Loucy (cell line): ENCODE data around the gene IRF2.
A peak's percentile ranks its signal among the peaks of the same experiment; 100 is the strongest.

Experiments
- H2AFZ ChIP-seq: fragments of 200-600 bp; sonication (generic); 2 replicates; pipeline ENCODE4 v1.6.0; 2016; ENCODE audit warnings: antibody characterized with exemption, mild to moderate bottlenecking, low read length, moderate library complexity
- H3F3A ChIP-seq: fragments of 200-600 bp; 2 replicates; pipeline ENCODE4 v1.6.0; 2016; ENCODE audit warnings: antibody characterized with exemption, low read depth, mild to moderate bottlenecking
- H3K27me3 ChIP-seq: fragments of 200-600 bp; sonication (generic); 2 replicates; pipeline ENCODE4 v1.6.1; 2014; ENCODE audit warnings: low read length, mild to moderate bottlenecking; ENCODE audit not compliant: insufficient read depth, poor library complexity, severe bottlenecking
- H3K36me3 ChIP-seq: fragments of 200-600 bp; sonication (generic); 2 replicates; pipeline ENCODE4 v1.6.1; 2016; ENCODE audit warnings: low read length; ENCODE audit not compliant: insufficient read depth
- H3K4me1 ChIP-seq: fragments of 200-600 bp; sonication (generic); 2 replicates; pipeline ENCODE4 v1.5.1; 2014; ENCODE audit warnings: low read length, mild to moderate bottlenecking; ENCODE audit not compliant: insufficient read depth, poor library complexity, severe bottlenecking
- H3K4me2 ChIP-seq: fragments of 200-600 bp; sonication (generic); 2 replicates; pipeline ENCODE4 v1.6.0; 2014; ENCODE audit warnings: antibody characterized with exemption, low read length, low read depth, mild to moderate bottlenecking; ENCODE audit not compliant: poor library complexity, severe bottlenecking
- H3K4me3 ChIP-seq: fragments of 200-600 bp; sonication (generic); 2 replicates; pipeline ENCODE4 v1.5.1; 2014; ENCODE audit warnings: low read length, mild to moderate bottlenecking, mixed read lengths; ENCODE audit not compliant: poor library complexity, severe bottlenecking
- H3K79me2 ChIP-seq: fragments of 200-600 bp; sonication (generic); 2 replicates; pipeline ENCODE4 v1.6.1; 2014; ENCODE audit warnings: low read length; ENCODE audit not compliant: insufficient read depth
- H3K9ac ChIP-seq: fragments of 200-600 bp; sonication (generic); 2 replicates; pipeline ENCODE4 v1.6.0; 2014; ENCODE audit warnings: mild to moderate bottlenecking, low read depth, low read length, moderate library complexity; ENCODE audit not compliant: poor library complexity, severe bottlenecking
- H3K9me2 ChIP-seq: fragments of 200-600 bp; sonication (generic); replicated peaks from 2 replicates; pipeline ENCODE4 v1.6.1; 2016; ENCODE audit warnings: low read depth, low read length, mixed read lengths
- H3K9me3 ChIP-seq: fragments of 200-600 bp; sonication (generic); 2 replicates; pipeline ENCODE4 v1.6.1; 2014; ENCODE audit warnings: mild to moderate bottlenecking, antibody characterized with exemption, low read length, low read depth; ENCODE audit not compliant: insufficient read depth
- H4K20me1 ChIP-seq: fragments of 200-600 bp; sonication (generic); 2 replicates; pipeline ENCODE4 v1.6.0; 2014; ENCODE audit warnings: antibody characterized with exemption, low read length, mild to moderate bottlenecking; ENCODE audit not compliant: insufficient read depth, poor library complexity, severe bottlenecking
- EZH2phosphoT487 ChIP-seq: fragments of 200-600 bp; IDR thresholded peaks from 2 replicates; pipeline ENCODE4 v1.6.1; 2018; ENCODE audit warnings: antibody characterized with exemption, mild to moderate bottlenecking, moderate library complexity, borderline replicate concordance
- TF ChIP-seq, protein P1 (sequence below): fragments of 200-600 bp; sonication (generic); conservative IDR thresholded peaks from 2 replicates; pipeline ENCODE4 v1.5.1; 2014; ENCODE audit warnings: mild to moderate bottlenecking, antibody characterized with exemption, low read length

The IRF2 gene

DNA sequence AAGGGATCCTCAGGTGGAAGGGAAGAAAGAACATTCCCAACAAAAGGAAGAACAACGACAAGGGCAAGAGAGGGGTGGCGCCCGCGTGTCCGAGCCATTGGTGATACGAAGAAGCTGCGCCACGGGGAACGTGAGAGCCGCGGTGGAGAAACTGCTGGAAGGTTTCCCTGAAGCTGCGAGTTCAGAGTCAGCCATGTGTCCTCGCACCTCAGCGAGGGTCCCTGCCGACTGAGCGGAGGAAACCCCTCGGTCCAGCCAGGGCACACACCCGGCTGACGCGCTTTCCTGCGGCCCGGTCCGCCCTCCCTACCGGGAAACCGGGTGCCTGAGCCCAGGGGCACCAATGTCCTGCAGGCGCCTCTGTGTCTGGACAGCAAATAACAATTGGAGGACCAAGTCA lies 18.0 kb downstream of the IRF2 start:
- H3K4me1 ChIP-seq = peaks cover 40% of the 10 kb centered on the region
- peaks cover 4% of the 10 kb centered on the region; the same call in 1 of the 2 replicates for H3K36me3 ChIP-seq
- no peak overlapping the region for H3K4me3 ChIP-seq
- H3K79me2 ChIP-seq = peaks cover 95% of the 10 kb centered on the region
- no peaks in the 10 kb centered on the region for H3K27me3 ChIP-seq
- H3K4me2 ChIP-seq = no peak overlapping the region
- H3F3A ChIP-seq = no peaks in the 10 kb centered on the region
- no peaks in the 10 kb centered on the region for H3K9me3 ChIP-seq
- no peak overlapping the region for H2AFZ ChIP-seq
- no peak overlapping the region for H3K9ac ChIP-seq
- H3K9me2 ChIP-seq = no peaks in the 10 kb centered on the region
- TF ChIP-seq, protein P1, sequence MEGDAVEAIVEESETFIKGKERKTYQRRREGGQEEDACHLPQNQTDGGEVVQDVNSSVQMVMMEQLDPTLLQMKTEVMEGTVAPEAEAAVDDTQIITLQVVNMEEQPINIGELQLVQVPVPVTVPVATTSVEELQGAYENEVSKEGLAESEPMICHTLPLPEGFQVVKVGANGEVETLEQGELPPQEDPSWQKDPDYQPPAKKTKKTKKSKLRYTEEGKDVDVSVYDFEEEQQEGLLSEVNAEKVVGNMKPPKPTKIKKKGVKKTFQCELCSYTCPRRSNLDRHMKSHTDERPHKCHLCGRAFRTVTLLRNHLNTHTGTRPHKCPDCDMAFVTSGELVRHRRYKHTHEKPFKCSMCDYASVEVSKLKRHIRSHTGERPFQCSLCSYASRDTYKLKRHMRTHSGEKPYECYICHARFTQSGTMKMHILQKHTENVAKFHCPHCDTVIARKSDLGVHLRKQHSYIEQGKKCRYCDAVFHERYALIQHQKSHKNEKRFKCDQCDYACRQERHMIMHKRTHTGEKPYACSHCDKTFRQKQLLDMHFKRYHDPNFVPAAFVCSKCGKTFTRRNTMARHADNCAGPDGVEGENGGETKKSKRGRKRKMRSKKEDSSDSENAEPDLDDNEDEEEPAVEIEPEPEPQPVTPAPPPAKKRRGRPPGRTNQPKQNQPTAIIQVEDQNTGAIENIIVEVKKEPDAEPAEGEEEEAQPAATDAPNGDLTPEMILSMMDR = no peak
- no peak for TF ChIP-seq EZH2phosphoT487
- H4K20me1 ChIP-seq = peaks cover 13% of the 10 kb centered on the region

DNA sequence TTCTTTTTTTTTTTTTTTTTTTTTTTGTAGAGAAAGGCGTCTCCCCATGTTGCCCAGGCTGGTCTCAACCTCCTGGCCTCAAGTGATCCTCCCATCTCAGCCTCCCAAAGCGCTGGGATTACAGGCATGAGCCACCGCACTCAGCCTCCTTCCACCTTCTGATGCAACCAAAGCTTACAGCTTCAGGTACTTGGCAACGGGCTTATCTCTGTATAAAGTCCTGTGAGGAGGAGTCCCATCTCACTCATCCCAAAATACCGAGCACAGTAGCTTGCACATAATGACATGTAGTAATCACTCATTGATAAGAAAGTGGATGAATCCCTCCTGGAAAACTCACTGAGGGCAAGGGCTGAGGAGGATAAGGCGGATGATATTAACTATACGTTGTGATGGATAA lies 19.1 kb downstream of the IRF2 start:
- Histone ChIP-seq H3K27me3 (no peaks in the 10 kb centered on the region), H3K79me2 (peaks cover 92% of the 10 kb centered on the region), H3K9me3 (no peaks in the 10 kb centered on the region), H4K20me1 (peaks cover 10% of the 10 kb centered on the region), H3F3A (no peaks in the 10 kb centered on the region), H3K9me2 (no peaks in the 10 kb centered on the region), H2AFZ (no peak overlapping the region), H3K4me2 (no peak overlapping the region), H3K9ac (no peak overlapping the region), H3K4me1 (peaks cover 30% of the 10 kb centered on the region), H3K4me3 (no peak overlapping the region), H3K36me3 (peaks cover 4% of the 10 kb centered on the region; the same call in 1 of the 2 replicates)
- TF ChIP-seq EZH2phosphoT487 = no peak
- TF ChIP-seq, protein P1 = no peak

DNA sequence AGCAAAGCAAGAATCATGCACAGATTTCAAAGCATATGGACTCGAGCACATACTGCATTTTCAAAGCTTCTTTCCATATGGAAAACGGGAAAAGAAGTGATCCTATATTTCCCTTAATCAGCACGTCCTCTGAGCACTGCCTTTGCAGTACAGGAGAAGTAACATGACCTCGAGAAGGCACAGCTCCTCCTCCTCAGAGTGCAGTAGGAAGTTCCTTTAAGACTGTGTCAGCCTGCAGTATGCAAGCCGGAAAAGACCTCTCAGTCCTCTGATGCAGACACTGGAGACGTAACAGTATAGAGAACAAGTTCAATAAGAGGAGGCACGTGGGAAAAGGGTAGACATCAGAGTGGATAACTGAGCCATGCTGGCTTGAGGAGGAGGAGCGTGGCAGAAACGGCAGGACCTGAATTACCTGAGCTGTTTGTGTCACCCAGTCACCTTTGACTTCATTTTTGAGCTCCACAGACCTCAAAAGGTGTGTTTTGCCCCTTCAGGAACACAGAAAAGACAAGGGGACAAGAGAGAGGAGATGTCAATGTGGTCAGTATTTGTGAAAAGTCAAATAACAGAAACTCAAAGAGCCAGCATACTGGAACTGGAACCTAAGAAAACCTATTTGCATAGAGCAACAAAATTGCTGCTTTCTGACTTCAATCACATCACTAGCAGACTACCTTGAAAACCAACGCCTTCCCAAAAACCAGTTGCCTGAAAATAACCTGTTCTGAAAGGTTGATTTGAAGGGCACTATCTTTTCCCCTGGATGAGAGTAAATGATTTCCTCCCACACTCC lies 20.8 kb downstream of the IRF2 start:
- Histone ChIP-seq H3K9me2 (no peaks in the 10 kb centered on the region), H3K27me3 (no peaks in the 10 kb centered on the region), H3K4me2 (peak overlapping the region; percentile 83), H3K9ac (peak overlapping the region; percentile 43), H3K79me2 (peaks cover 90% of the 10 kb centered on the region), H3F3A (no peaks in the 10 kb centered on the region), H3K36me3 (peaks cover 4% of the 10 kb centered on the region; the same call in 1 of the 2 replicates), H3K4me3 (peak overlapping the region; percentile 58), H4K20me1 (peaks cover 10% of the 10 kb centered on the region), H2AFZ (no peak overlapping the region), H3K9me3 (no peaks in the 10 kb centered on the region), H3K4me1 (peaks cover 19% of the 10 kb centered on the region)
- TF ChIP-seq, protein P1 = no peak
- no peak for TF ChIP-seq EZH2phosphoT487
